GM12878 (cell line): ENCODE measurements around the gene CD68. TPM values are rescaled to one million over a fixed set of nuclear protein-coding genes. Genes with fewer than 3 reads are reported as not detected.

ENCODE experiments used
- CREB1 ChIP-seq: IDR thresholded peaks from 2 replicates; pipeline ENCODE4 v1.6.1; 2012; ENCODE audit warnings: low read depth, mild to moderate bottlenecking, inconsistent platforms
- HDAC6 ChIP-seq: fragments of 200-600 bp; sonication (generic); IDR thresholded peaks from one replicate; pipeline ENCODE4 v1.8.0; 2017; ENCODE audit warnings: antibody characterized with exemption; ENCODE audit not compliant: unreplicated experiment
- HDGF ChIP-seq: fragments of 450-650 bp; IDR thresholded peaks from 2 replicates; pipeline ENCODE4 v1.6.1; 2016; ENCODE audit warnings: antibody characterized with exemption
- IRF3 ChIP-seq: fragments of 450-650 bp; IDR thresholded peaks from 2 replicates; pipeline ENCODE4 v1.6.1; 2014; ENCODE audit warnings: mild to moderate bottlenecking
- NBN ChIP-seq: fragments of 450-650 bp; IDR thresholded peaks from 2 replicates; pipeline ENCODE4 v1.6.1; 2016
- PAX8 ChIP-seq: fragments of 450-650 bp; IDR thresholded peaks from 2 replicates; pipeline ENCODE4 v1.6.1; 2017; ENCODE audit warnings: mild to moderate bottlenecking, moderate library complexity
- PML ChIP-seq: IDR thresholded peaks from 2 replicates; pipeline ENCODE4 v1.6.1; 2012; ENCODE audit warnings: low read length, inconsistent platforms
- POLR2A ChIP-seq: IDR thresholded peaks from 2 replicates; pipeline ENCODE4 v1.6.1; 2011; ENCODE audit warnings: low read depth, mild to moderate bottlenecking, low read length
- RCOR1 ChIP-seq: conservative IDR thresholded peaks from 2 replicates; pipeline ENCODE4 v1.6.1; 2012; ENCODE audit warnings: low read depth, low read length, improper control_type of control experiment
- SMAD1 ChIP-seq: fragments of 450-650 bp; IDR thresholded peaks from 2 replicates; pipeline ENCODE4 v1.6.1; 2018; ENCODE audit warnings: mild to moderate bottlenecking, low read depth; ENCODE audit not compliant: partially characterized antibody
- SMAD5 ChIP-seq: IDR thresholded peaks from 2 replicates; pipeline ENCODE4 v1.6.1; 2016; ENCODE audit warnings: antibody characterized with exemption, low read depth
- STAT1 ChIP-seq: fragments of 450-650 bp; conservative IDR thresholded peaks from 2 replicates; pipeline ENCODE4 v1.6.1; 2014; ENCODE audit warnings: antibody characterized with exemption, mild to moderate bottlenecking
- SUPT20H ChIP-seq: IDR thresholded peaks from 2 replicates; pipeline ENCODE4 v1.6.1; 2011; ENCODE audit warnings: low read depth, mild to moderate bottlenecking, low read length, moderate library complexity, borderline replicate concordance; ENCODE audit not compliant: control insufficient read depth
- TCF12 ChIP-seq: IDR thresholded peaks from 2 replicates; pipeline ENCODE4 v1.6.1; 2011; ENCODE audit warnings: low read depth, mild to moderate bottlenecking, low read length
- ZNF384 ChIP-seq: IDR thresholded peaks from 2 replicates; pipeline ENCODE4 v1.6.1; 2012; ENCODE audit warnings: low read depth, mild to moderate bottlenecking, low read length, improper control_type of control experiment, borderline replicate concordance
- ZNF622 ChIP-seq: fragments of 450-650 bp; IDR thresholded peaks from 2 replicates; pipeline ENCODE4 v1.6.1; 2017; ENCODE audit warnings: mild to moderate bottlenecking, inconsistent platforms
- ZZZ3 ChIP-seq: IDR thresholded peaks from 2 replicates; pipeline ENCODE4 v1.6.1; 2011; ENCODE audit warnings: low read depth; ENCODE audit not compliant: control insufficient read depth, insufficient read length
- polyA plus RNA-seq, 11 experiments: library from polyadenylated mRNA; depleted of rRNA in 4 of 11; unstranded in 6 of 11; stranded (reverse) in 5 of 11; fragments of >200 nt; fragmentation: Nextera tagmentation in 4 of 11; fragmentation: Illumina TruSeq in 1 of 11; extraction: Ambion mirVana in 4 of 11; extraction: Trizol in 1 of 11; gene quantifications; 1 replicate in 1 of 11; 2 replicates in 10 of 11; pipeline versions ENCODE4 v1.2.1 to v1.2.3, GENCODE V29; 2011 to 2016; ENCODE audit warnings: inconsistent platforms in 2 of 11, missing spikeins in 2 of 11, low read depth in 1 of 11
- total RNA-seq, 4 experiments: library from RNA; depleted of rRNA in 3 of 4; stranded (reverse); fragments of >200 nt in 3 of 4; fragmentation: Illumina TruSeq in 1 of 4; extraction: Trizol in 1 of 4; gene quantifications; 2 replicates each; pipeline versions ENCODE4 v1.2.1 to v1.2.3, GENCODE V29; 2013 to 2021
- TF ChIP-seq, protein P1 (sequence below): IDR thresholded peaks from 2 replicates; pipeline ENCODE4 v1.6.1; 2012; ENCODE audit warnings: low read depth, low read length, improper control_type of control experiment
- TF ChIP-seq, protein P2 (sequence below): IDR thresholded peaks from 2 replicates; pipeline ENCODE4 v1.6.1; 2011; ENCODE audit warnings: borderline replicate concordance, low read depth, mild to moderate bottlenecking, moderate library complexity, low read length; ENCODE audit not compliant: insufficient read depth, poor library complexity, severe bottlenecking
- TF ChIP-seq, protein P3 (sequence below): fragments of 450-650 bp; IDR thresholded peaks from 2 replicates; pipeline ENCODE4 v1.6.1; 2016; ENCODE audit warnings: mild to moderate bottlenecking
- TF ChIP-seq, protein P4 (sequence below): fragments of 450-650 bp; IDR thresholded peaks from 2 replicates; pipeline ENCODE4 v1.6.1; 2018; ENCODE audit warnings: borderline replicate concordance, mild to moderate bottlenecking; ENCODE audit not compliant: partially characterized antibody
- TF ChIP-seq, protein P5 (sequence below): fragments of 150-350 bp; IDR thresholded peaks from 2 replicates; pipeline ENCODE4 v1.6.1; 2014; ENCODE audit warnings: mild to moderate bottlenecking, low read depth, low read length

Gene CD68
- total and polyA plus RNA-seq, 10 of the 15 experiments (the other 5 are each of a cell fraction or from before 2014, with no cell fraction given): 2.6 to 6.9 (median 3.8) TPM

GRCh38 chr17:7627250-7628121 lies 48.0 kb downstream of the CD68 start, which contains the start of gene SAT2 (continued):
- TF ChIP-seq, protein P1, sequence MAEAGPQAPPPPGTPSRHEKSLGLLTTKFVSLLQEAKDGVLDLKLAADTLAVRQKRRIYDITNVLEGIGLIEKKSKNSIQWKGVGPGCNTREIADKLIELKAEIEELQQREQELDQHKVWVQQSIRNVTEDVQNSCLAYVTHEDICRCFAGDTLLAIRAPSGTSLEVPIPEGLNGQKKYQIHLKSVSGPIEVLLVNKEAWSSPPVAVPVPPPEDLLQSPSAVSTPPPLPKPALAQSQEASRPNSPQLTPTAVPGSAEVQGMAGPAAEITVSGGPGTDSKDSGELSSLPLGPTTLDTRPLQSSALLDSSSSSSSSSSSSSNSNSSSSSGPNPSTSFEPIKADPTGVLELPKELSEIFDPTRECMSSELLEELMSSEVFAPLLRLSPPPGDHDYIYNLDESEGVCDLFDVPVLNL: no peak
- TF ChIP-seq IRF3: no peak
- peak; percentile 18; the same call in 1 of the 2 replicates for TF ChIP-seq HDGF
- TF ChIP-seq, protein P2, sequence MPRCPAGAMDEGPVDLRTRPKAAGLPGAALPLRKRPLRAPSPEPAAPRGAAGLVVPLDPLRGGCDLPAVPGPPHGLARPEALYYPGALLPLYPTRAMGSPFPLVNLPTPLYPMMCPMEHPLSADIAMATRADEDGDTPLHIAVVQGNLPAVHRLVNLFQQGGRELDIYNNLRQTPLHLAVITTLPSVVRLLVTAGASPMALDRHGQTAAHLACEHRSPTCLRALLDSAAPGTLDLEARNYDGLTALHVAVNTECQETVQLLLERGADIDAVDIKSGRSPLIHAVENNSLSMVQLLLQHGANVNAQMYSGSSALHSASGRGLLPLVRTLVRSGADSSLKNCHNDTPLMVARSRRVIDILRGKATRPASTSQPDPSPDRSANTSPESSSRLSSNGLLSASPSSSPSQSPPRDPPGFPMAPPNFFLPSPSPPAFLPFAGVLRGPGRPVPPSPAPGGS: no peak
- TF ChIP-seq PAX8: no peak
- TF ChIP-seq NBN: no peak
- 0 out of 2 replicates have a peak, but pooled peaks have one; percentile 31 for TF ChIP-seq SMAD5
- no peak for TF ChIP-seq ZNF622
- TF ChIP-seq, protein P3, sequence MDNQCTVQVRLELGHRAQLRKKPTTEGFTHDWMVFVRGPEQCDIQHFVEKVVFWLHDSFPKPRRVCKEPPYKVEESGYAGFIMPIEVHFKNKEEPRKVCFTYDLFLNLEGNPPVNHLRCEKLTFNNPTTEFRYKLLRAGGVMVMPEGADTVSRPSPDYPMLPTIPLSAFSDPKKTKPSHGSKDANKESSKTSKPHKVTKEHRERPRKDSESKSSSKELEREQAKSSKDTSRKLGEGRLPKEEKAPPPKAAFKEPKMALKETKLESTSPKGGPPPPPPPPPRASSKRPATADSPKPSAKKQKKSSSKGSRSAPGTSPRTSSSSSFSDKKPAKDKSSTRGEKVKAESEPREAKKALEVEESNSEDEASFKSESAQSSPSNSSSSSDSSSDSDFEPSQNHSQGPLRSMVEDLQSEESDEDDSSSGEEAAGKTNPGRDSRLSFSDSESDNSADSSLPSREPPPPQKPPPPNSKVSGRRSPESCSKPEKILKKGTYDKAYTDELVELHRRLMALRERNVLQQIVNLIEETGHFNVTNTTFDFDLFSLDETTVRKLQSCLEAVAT: no peak
- TF ChIP-seq, protein P4, sequence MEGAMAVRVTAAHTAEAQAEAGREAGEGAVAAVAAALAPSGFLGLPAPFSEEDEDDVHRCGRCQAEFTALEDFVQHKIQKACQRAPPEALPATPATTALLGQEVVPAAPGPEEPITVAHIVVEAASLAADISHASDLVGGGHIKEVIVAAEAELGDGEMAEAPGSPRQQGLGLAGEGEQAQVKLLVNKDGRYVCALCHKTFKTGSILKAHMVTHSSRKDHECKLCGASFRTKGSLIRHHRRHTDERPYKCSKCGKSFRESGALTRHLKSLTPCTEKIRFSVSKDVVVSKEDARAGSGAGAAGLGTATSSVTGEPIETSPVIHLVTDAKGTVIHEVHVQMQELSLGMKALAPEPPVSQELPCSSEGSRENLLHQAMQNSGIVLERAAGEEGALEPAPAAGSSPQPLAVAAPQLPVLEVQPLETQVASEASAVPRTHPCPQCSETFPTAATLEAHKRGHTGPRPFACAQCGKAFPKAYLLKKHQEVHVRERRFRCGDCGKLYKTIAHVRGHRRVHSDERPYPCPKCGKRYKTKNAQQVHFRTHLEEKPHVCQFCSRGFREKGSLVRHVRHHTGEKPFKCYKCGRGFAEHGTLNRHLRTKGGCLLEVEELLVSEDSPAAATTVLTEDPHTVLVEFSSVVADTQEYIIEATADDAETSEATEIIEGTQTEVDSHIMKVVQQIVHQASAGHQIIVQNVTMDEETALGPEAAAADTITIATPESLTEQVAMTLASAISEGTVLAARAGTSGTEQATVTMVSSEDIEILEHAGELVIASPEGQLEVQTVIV: no peak
- TF ChIP-seq, protein P5, sequence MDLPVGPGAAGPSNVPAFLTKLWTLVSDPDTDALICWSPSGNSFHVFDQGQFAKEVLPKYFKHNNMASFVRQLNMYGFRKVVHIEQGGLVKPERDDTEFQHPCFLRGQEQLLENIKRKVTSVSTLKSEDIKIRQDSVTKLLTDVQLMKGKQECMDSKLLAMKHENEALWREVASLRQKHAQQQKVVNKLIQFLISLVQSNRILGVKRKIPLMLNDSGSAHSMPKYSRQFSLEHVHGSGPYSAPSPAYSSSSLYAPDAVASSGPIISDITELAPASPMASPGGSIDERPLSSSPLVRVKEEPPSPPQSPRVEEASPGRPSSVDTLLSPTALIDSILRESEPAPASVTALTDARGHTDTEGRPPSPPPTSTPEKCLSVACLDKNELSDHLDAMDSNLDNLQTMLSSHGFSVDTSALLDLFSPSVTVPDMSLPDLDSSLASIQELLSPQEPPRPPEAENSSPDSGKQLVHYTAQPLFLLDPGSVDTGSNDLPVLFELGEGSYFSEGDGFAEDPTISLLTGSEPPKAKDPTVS: no peak
- no peak for TF ChIP-seq ZNF384
- TF ChIP-seq CREB1: peak; percentile 57; the same call in 1 of the 2 replicates
- TF ChIP-seq ZZZ3: no peak
- TF ChIP-seq SUPT20H: no peak
- no peak for TF ChIP-seq SMAD1
- no peak for TF ChIP-seq PML
- peak; percentile 88 for TF ChIP-seq TCF12
- no peak for TF ChIP-seq RCOR1
- no peak for TF ChIP-seq HDAC6
- peak; percentile 88 for TF ChIP-seq POLR2A
- TF ChIP-seq STAT1: no peak
